ENCODE data around the gene TBL3.

The TBL3 gene

DNA sequence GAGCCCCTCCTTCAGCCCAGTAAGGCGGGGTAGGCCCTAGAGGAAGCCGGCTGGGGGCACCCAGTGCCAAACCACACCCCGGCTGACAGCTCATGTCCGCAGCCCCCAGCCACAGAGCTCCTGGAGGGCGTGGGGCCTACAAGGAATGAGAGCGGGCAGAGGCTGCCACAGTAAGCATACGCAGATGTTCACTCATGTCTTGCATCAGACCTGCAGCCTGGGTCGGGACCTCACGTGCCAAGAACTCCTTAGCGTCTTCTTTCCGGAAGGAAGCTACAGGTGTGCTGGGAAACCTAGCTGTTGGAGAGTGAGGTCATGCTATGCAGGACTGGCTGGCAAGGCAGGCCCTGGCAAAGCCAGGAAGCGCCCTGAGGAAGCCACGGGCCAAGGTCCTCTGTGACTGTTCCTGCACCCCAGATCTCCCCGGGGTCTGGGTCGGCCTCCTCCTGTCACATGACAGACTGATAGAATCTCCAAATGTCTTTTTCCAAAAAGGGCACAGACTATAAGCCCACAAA is 36.2 kb downstream of the TBL3 start (continued):
- no peak for TF ChIP-seq ZNF518A (tag by site-specific recombination; conservative IDR thresholded peaks at IDR 0.05; ENCODE audit: low read depth)
- TF ChIP-seq SP3 (tag by site-specific recombination; IDR thresholded peaks at IDR 0.05) = peak; percentile 46; the same call in 1 of the 2 replicates
- TF ChIP-seq ZNF292 (tag by site-specific recombination; IDR thresholded peaks at IDR 0.05; ENCODE audit: borderline replicate concordance, low read depth) = no peak
- peak; percentile 71 for TF ChIP-seq ZNF629 (tag by site-specific recombination; IDR thresholded peaks at IDR 0.05)
- no peak for TF ChIP-seq ZSCAN4 (tag by site-specific recombination; IDR thresholded peaks at IDR 0.05)
- no peak for TF ChIP-seq ZNF169 (tag by site-specific recombination; IDR thresholded peaks at IDR 0.05)
- TF ChIP-seq ZBTB8A (tag by site-specific recombination; IDR thresholded peaks at IDR 0.05) = no peak
- no peak for TF ChIP-seq RBAK (tag by site-specific recombination; IDR thresholded peaks at IDR 0.05)
- no peak for TF ChIP-seq ZNF843 (tag by site-specific recombination; IDR thresholded peaks at IDR 0.05)
- no peak for TF ChIP-seq ZNF174 (tag by site-specific recombination; IDR thresholded peaks at IDR 0.05)
- TF ChIP-seq ZNF776 (tag by site-specific recombination; IDR thresholded peaks at IDR 0.05; ENCODE audit: borderline replicate concordance) = no peak
- TF ChIP-seq SP7 (tag by site-specific recombination; IDR thresholded peaks at IDR 0.05) = peak; percentile 30; the same call in 1 of the 2 replicates
- TF ChIP-seq ZNF202 (tag by site-specific recombination; IDR thresholded peaks at IDR 0.05; ENCODE audit: borderline replicate concordance) = no peak
- no peak for TF ChIP-seq BCL11A (tag by site-specific recombination; IDR thresholded peaks at IDR 0.05; ENCODE audit: low read depth)
- TF ChIP-seq MYNN (tag by site-specific recombination; IDR thresholded peaks at IDR 0.05; ENCODE audit: borderline replicate concordance) = no peak
- no peak for TF ChIP-seq ZNF561 (tag by site-specific recombination; IDR thresholded peaks at IDR 0.05; ENCODE audit: borderline replicate concordance)
- no peak for TF ChIP-seq ZBTB1 (tag by site-specific recombination; IDR thresholded peaks at IDR 0.05)
- TF ChIP-seq ZNF423 (tag by site-specific recombination; IDR thresholded peaks at IDR 0.05) = no peak
- TF ChIP-seq, protein P1, sequence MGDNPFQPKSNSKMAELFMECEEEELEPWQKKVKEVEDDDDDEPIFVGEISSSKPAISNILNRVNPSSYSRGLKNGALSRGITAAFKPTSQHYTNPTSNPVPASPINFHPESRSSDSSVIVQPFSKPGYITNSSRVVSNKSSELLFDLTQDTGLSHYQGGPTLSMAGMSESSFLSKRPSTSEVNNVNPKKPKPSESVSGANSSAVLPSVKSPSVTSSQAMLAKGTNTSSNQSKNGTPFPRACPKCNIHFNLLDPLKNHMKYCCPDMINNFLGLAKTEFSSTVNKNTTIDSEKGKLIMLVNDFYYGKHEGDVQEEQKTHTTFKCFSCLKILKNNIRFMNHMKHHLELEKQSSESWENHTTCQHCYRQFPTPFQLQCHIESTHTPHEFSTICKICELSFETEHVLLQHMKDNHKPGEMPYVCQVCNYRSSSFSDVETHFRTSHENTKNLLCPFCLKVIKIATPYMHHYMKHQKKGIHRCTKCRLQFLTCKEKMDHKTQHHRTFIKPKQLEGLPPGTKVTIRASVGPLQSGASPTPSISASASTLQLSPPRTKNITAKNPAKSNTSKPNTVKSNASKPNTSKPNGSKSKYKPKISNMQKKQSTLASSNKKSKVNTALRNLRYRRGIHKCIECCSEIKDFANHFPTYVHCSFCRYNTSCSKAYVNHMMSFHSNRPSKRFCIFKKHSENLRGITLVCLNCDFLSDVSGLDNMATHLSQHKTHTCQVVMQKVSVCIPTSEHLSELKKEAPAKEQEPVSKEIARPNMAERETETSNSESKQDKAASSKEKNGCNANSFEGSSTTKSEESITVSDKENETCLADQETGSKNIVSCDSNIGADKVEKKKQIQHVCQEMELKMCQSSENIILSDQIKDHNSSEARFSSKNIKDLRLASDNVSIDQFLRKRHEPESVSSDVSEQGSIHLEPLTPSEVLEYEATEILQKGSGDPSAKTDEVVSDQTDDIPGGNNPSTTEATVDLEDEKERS (tag by site-specific recombination; IDR thresholded peaks at IDR 0.05) = no peak
- TF ChIP-seq ZNF677 (tag by site-specific recombination; IDR thresholded peaks at IDR 0.05) = no peak
- TF ChIP-seq ZNF398 (tag by site-specific recombination; IDR thresholded peaks at IDR 0.05) = no peak
- TF ChIP-seq, protein P2, sequence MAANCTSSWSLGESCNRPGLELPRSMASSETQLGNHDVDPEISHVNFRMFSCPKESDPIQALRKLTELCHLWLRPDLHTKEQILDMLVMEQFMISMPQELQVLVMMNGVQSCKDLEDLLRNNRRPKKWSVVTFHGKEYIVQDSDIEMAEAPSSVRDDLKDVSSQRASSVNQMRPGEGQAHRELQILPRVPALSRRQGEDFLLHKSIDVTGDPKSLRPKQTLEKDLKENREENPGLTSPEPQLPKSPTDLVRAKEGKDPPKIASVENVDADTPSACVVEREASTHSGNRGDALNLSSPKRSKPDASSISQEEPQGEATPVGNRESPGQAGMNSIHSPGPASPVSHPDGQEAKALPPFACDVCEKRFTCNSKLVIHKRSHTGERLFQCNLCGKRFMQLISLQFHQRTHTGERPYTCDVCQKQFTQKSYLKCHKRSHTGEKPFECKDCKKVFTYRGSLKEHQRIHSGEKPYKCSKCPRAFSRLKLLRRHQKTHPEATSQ (tag by site-specific recombination; IDR thresholded peaks at IDR 0.05) = no peak
- TF ChIP-seq ZNF157 (tag by site-specific recombination; IDR thresholded peaks at IDR 0.05) = no peak
- no peak for TF ChIP-seq ZNF585B (tag by site-specific recombination; IDR thresholded peaks at IDR 0.05)
- TF ChIP-seq ZBTB44 (tag by site-specific recombination; IDR thresholded peaks at IDR 0.05) = no peak
- peak; percentile 35; the same call in 1 of the 2 replicates for TF ChIP-seq ZIC2 (tag by site-specific recombination; IDR thresholded peaks at IDR 0.05)
- no peak for TF ChIP-seq ZNF837 (tag by site-specific recombination; IDR thresholded peaks at IDR 0.05)

Measured in HEK293 (cell line).